ENCODE measurements around the gene CPA5.

- TF ChIP-seq, protein P1, sequence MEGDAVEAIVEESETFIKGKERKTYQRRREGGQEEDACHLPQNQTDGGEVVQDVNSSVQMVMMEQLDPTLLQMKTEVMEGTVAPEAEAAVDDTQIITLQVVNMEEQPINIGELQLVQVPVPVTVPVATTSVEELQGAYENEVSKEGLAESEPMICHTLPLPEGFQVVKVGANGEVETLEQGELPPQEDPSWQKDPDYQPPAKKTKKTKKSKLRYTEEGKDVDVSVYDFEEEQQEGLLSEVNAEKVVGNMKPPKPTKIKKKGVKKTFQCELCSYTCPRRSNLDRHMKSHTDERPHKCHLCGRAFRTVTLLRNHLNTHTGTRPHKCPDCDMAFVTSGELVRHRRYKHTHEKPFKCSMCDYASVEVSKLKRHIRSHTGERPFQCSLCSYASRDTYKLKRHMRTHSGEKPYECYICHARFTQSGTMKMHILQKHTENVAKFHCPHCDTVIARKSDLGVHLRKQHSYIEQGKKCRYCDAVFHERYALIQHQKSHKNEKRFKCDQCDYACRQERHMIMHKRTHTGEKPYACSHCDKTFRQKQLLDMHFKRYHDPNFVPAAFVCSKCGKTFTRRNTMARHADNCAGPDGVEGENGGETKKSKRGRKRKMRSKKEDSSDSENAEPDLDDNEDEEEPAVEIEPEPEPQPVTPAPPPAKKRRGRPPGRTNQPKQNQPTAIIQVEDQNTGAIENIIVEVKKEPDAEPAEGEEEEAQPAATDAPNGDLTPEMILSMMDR (IDR thresholded peaks at IDR 0.05; ENCODE audit: borderline replicate concordance, extremely low read depth, low read length, poor library complexity, severe bottlenecking): no peak
- no peak for TF ChIP-seq EZH2 (IDR thresholded peaks at IDR 0.05; ENCODE audit: borderline replicate concordance, low read depth, low read length, severe bottlenecking)
Observed at GRCh38 chr7:130367088-130367755, 22.6 kb downstream of the CPA5 start.
